Spleen (tissue), 11 donors: Measurements from ENCODE around the gene GPSM3. TPM values are rescaled to one million over a fixed set of nuclear protein-coding genes. Genes with fewer than 3 reads are reported as not detected.

ENCODE experiments used
- DNase-seq: peaks from one replicate; pipeline ENCODE4 v3.0.0-alpha.2; 2020
- H3K27ac ChIP-seq, 8 donors: fragments of 200-600 bp; sonication (generic) in 7 of 8; 1 replicate in 4 of 8; 2 replicates in 4 of 8; pipeline versions ENCODE4 v1.5.0 to v1.8.0; 2016 to 2021; ENCODE audit warnings: inconsistent platforms in 4 of 8, mild to moderate bottlenecking in 4 of 8, moderate library complexity in 1 of 8
- H3K27me3 ChIP-seq, 7 donors: fragments of 200-600 bp; sonication (generic) in 6 of 7; replicated peaks in 1 of 7; 1 replicate in 4 of 7; 2 replicates in 3 of 7; pipeline versions ENCODE4 v1.5.0 to v1.8.0; 2016 to 2021; ENCODE audit warnings: inconsistent platforms in 3 of 7, mild to moderate bottlenecking in 1 of 7
- H3K36me3 ChIP-seq, 6 donors: fragments of 200-600 bp; sonication (generic) in 5 of 6; 1 replicate in 4 of 6; 2 replicates in 2 of 6; pipeline versions ENCODE4 v1.5.0 to v1.8.0; 2016 to 2021; ENCODE audit warnings: inconsistent platforms in 2 of 6
- H3K4me1 ChIP-seq, 6 donors: fragments of 200-600 bp; sonication (generic) in 5 of 6; 1 replicate in 3 of 6; 2 replicates in 3 of 6; pipeline versions ENCODE4 v1.5.0 to v1.8.0; 2016 to 2021; ENCODE audit warnings: inconsistent platforms in 3 of 6
- H3K4me3 ChIP-seq, 8 donors: fragments of 200-600 bp; sonication (generic) in 7 of 8; 1 replicate in 4 of 8; 2 replicates in 4 of 8; pipeline versions ENCODE4 v1.5.0 to v1.8.0; 2016 to 2021; ENCODE audit warnings: inconsistent platforms in 4 of 8, mild to moderate bottlenecking in 4 of 8, moderate library complexity in 2 of 8
- H3K9me3 ChIP-seq, 8 donors: fragments of 200-600 bp; sonication (generic) in 7 of 8; 1 replicate in 4 of 8; 2 replicates in 4 of 8; pipeline versions ENCODE4 v1.5.0 to v1.8.0; 2016 to 2021; ENCODE audit warnings: inconsistent platforms in 4 of 8
- POLR2A ChIP-seq, 3 donors: fragments of 450-650 bp; IDR thresholded peaks; one replicate each; pipeline ENCODE4 v1.5.1; 2017; ENCODE audit warnings: antibody characterized with exemption in 3 of 3, mild to moderate bottlenecking in 1 of 3
- POLR2AphosphoS5 ChIP-seq, 3 donors: sonication (generic); formaldehyde crosslinking; IDR thresholded peaks; one replicate each; pipeline ENCODE4 v1.5.1; 2017; ENCODE audit warnings: antibody characterized with exemption in 3 of 3
- WGBS, 5 donors: extraction: QIAGEN DNeasy Blood & Tissue Kit in 3 of 5; methylation state at CpG; one replicate each; pipeline versions ENCODE4 v1.1.5 to v1.1.7; 2013 to 2018; 5-methylcytosine and 5-hydroxymethylcytosine counted together
- intact Hi-C: fragments of 100-400 bp; cut with DNase I; formaldehyde crosslinking; loops from one replicate; pipeline ENCODE4 v1.15.0; 2023; ENCODE audit warnings: low total_unique reads
- polyA plus RNA-seq, 3 donors: library from polyadenylated mRNA; stranded (reverse); fragments of 200-250 nt; gene quantifications; one replicate each; pipeline ENCODE4 v1.2.1, GENCODE V29; 2013
- total RNA-seq, 7 donors: library from RNA; depleted of rRNA in 3 of 7; stranded (reverse); fragments of >200 nt in 3 of 7; fragmentation: NEBNext Ultra II Directional in 4 of 7; extraction: Animal tissue kit (Norgen Biotek cat#: 25700) in 4 of 7; gene quantifications; one replicate each; pipeline versions ENCODE4 v1.1.0 to v1.2.1, GENCODE V29; 2016 to 2021
- TF ChIP-seq, protein P1 (sequence below), 11 experiments: fragments of 200-600 bp in 7 of 11; fragments of 450-650 bp in 4 of 11; sonication (generic) in 4 of 11; IDR thresholded peaks in 8 of 11; conservative IDR thresholded peaks in 3 of 11; 1 replicate in 7 of 11; 2 replicates in 4 of 11; pipeline versions ENCODE4 v1.4.0 to v1.8.0; 2016 to 2021; ENCODE audit warnings: antibody characterized with exemption in 11 of 11, inconsistent platforms in 4 of 11, mild to moderate bottlenecking in 1 of 11
- donor health status: healthy with polysubstance abuse.
- donor health status: DM: no; HTN: no; CAD: no; lungs with moderate emphysema.
- donor health status: DM: no; HTN: no; CAD: no.
- donor health status: Bipolar disorder and iron deficiency.
- donor health status: healthy.
- donor health status: DM: no; HTN: no; CAD: no.
- donor health status: DM: yes; HTN: yes; CAD: no.

GPSM3 gene
- total and polyA plus RNA-seq, 10 donors: 140 to 263 (median 195) TPM

GRCh38 chr6:32149932-32150870, 42.2 kb downstream of the GPSM3 start:
- no peaks in the 10 kb centered on the region for H3K36me3 ChIP-seq
- TF ChIP-seq POLR2A (IDR thresholded peaks at IDR 0.05) (no peak), POLR2AphosphoS5 (IDR thresholded peaks at IDR 0.05) (no peak)
- TF ChIP-seq, protein P1, sequence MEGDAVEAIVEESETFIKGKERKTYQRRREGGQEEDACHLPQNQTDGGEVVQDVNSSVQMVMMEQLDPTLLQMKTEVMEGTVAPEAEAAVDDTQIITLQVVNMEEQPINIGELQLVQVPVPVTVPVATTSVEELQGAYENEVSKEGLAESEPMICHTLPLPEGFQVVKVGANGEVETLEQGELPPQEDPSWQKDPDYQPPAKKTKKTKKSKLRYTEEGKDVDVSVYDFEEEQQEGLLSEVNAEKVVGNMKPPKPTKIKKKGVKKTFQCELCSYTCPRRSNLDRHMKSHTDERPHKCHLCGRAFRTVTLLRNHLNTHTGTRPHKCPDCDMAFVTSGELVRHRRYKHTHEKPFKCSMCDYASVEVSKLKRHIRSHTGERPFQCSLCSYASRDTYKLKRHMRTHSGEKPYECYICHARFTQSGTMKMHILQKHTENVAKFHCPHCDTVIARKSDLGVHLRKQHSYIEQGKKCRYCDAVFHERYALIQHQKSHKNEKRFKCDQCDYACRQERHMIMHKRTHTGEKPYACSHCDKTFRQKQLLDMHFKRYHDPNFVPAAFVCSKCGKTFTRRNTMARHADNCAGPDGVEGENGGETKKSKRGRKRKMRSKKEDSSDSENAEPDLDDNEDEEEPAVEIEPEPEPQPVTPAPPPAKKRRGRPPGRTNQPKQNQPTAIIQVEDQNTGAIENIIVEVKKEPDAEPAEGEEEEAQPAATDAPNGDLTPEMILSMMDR (IDR thresholded peaks at IDR 0.05 in 8 of 11, conservative IDR thresholded peaks at IDR 0.05 in 3 of 11): no peak
- H3K9me3 ChIP-seq: no peaks in the 10 kb centered on the region
- H3K27ac ChIP-seq: no peak overlapping the region
- peaks cover 5 to 72% (median 43%) of the 10 kb centered on the region in 6 donors for H3K4me1 ChIP-seq
- intact Hi-C loops: no loop called here
- H3K27me3 ChIP-seq: peaks cover 0 to 81% (median 39%) of the 10 kb centered on the region in 7 donors
- 39 to 51% (median 42%) methylated on average over 39 to 55 of the region's 55 CpGs for WGBS, 5 donors
- peak overlapping the region in 1 of 8 donors; percentile 15 for H3K4me3 ChIP-seq
- no peak for DNase-seq

DNA sequence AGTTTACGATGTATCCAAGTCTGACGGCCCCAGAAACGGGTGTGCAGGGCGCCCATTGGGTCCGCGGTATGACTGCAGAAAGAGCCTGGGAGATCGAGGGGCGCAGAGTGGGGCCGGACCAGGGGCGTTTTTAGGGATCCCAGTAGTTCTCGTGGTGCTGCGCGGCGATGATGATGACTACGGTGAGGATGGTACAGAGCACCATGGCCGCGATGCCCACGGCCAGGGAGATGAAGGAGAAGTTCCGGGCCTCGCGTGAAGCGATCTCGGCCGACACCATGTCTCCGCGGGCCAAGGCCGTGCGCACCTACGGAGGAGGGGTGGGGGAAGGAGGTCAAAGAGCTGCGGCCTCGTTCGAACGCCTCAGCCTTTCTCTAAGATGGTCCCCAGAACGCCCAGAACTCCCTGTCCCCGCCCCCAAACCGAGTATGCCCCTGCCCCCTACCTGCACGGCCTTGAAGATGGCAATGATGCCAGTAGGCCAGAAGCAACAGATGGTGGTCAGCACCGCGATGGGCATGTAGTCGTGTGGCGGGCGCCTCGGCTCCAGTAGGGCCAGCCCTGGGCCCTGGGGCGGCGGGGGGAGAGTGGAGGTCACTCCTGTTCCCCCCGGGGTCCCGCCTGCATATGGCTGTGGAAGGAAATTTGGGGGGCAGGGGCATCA, 43.2 kb downstream of the GPSM3 start:
- Histone ChIP-seq H3K4me3 (peak overlapping the region in 7 of 8 donors; percentile 4 to 62 (median 32)), H3K36me3 (no peaks in the 10 kb centered on the region), H3K4me1 (peaks cover 0 to 63% (median 34%) of the 10 kb centered on the region in 6 donors), H3K9me3 (no peaks in the 10 kb centered on the region), H3K27ac (peak overlapping the region in 1 of 8 donors; percentile 23), H3K27me3 (peaks cover 0 to 78% (median 39%) of the 10 kb centered on the region in 7 donors)
- no peak for TF ChIP-seq POLR2AphosphoS5 (IDR thresholded peaks at IDR 0.05)
- TF ChIP-seq, protein P1 (IDR thresholded peaks at IDR 0.05 in 8 of 11, conservative IDR thresholded peaks at IDR 0.05 in 3 of 11): no peak
- no peak for TF ChIP-seq POLR2A (IDR thresholded peaks at IDR 0.05)
- WGBS, 5 donors: 34 to 50% (median 44%) methylated on average over 31 to 47 of the region's 47 CpGs
- intact Hi-C loops: no loop called here
- no peak for DNase-seq

- intact Hi-C loops: no loop called here
- TF ChIP-seq POLR2AphosphoS5 (IDR thresholded peaks at IDR 0.05) (no peak), POLR2A (IDR thresholded peaks at IDR 0.05) (no peak)
- TF ChIP-seq, protein P1 (IDR thresholded peaks at IDR 0.05 in 8 of 11, conservative IDR thresholded peaks at IDR 0.05 in 3 of 11): peak in 4 of 11 experiments; percentile 17 to 50 (median 32)
- Histone ChIP-seq H3K9me3 (no peaks in the 10 kb centered on the region), H3K36me3 (no peaks in the 10 kb centered on the region), H3K4me1 (peaks cover 0 to 55% (median 28%) of the 10 kb centered on the region in 6 donors), H3K27ac (peak overlapping the region in 1 of 8 donors; percentile 23), H3K27me3 (peaks cover 0 to 71% (median 39%) of the 10 kb centered on the region in 7 donors), H3K4me3 (peak overlapping the region in 7 of 8 donors; percentile 4 to 62 (median 32))
- 10 to 28% (median 16%) methylated on average over 39 of the region's 39 CpGs for WGBS, 5 donors
- DNase-seq: peak; percentile 85
Measured at GRCh38 chr6:32148289-32149091, 44.0 kb downstream of the GPSM3 start.
